VCaP (cell line): ENCODE results near the gene KRTAP5-11.
"Not testable (repeated sequence)": the region's sequence is repeated elsewhere in the genome, so short reads cannot be mapped to it uniquely, and the experiment has no call there.

Experiments used
- H3K27ac ChIP-seq: fragments of 450-650 bp; 2 replicates; pipeline ENCODE4 v1.5.1; 2017
- TF ChIP-seq, protein P1 (sequence below): fragments of 450-650 bp; conservative IDR thresholded peaks from 2 replicates; pipeline ENCODE4 v1.5.1; 2017; ENCODE audit warnings: mild to moderate bottlenecking, moderate library complexity

The KRTAP5-11 gene, protein sequence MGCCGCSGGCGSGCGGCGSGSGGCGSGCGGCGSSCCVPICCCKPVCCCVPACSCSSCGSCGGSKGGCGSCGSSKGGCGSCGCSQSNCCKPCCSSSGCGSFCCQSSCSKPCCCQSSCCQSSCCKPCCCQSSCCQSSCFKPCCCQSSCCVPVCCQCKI

DNA sequence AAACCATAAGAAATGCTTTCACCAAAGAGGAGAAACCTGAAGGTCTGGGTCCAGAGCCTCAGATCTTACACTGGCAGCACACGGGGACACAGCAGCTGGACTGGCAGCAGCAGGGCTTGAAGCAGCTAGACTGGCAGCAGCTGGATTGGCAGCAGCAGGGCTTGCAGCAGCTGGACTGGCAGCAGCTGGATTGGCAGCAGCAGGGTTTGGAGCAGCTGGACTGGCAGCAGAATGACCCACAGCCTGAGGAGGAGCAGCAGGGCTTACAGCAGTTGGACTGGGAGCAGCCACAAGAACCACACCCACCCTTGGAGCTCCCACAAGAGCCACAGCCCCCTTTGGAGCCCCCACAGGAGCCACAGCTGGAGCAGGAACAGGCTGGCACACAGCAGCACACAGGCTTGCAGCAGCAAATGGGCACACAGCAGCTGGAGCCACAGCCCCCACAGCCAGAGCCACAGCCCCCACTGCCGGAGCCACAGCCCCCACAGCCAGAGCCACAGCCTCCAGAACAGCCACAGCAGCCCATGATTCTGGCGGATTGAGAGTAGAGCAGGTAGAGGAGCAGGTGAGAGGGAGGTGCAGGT is at the start of gene KRTAP5-11:
Gene KRTAP5-11 (minus strand): TSS at position 567 of the 587 bp plus-strand sequence. CDS start 38 bp downstream, at position 529.
- TF ChIP-seq, protein P1, sequence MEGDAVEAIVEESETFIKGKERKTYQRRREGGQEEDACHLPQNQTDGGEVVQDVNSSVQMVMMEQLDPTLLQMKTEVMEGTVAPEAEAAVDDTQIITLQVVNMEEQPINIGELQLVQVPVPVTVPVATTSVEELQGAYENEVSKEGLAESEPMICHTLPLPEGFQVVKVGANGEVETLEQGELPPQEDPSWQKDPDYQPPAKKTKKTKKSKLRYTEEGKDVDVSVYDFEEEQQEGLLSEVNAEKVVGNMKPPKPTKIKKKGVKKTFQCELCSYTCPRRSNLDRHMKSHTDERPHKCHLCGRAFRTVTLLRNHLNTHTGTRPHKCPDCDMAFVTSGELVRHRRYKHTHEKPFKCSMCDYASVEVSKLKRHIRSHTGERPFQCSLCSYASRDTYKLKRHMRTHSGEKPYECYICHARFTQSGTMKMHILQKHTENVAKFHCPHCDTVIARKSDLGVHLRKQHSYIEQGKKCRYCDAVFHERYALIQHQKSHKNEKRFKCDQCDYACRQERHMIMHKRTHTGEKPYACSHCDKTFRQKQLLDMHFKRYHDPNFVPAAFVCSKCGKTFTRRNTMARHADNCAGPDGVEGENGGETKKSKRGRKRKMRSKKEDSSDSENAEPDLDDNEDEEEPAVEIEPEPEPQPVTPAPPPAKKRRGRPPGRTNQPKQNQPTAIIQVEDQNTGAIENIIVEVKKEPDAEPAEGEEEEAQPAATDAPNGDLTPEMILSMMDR: no peak
- H3K27ac ChIP-seq: no peak within 1 kb of the TSS

DNA sequence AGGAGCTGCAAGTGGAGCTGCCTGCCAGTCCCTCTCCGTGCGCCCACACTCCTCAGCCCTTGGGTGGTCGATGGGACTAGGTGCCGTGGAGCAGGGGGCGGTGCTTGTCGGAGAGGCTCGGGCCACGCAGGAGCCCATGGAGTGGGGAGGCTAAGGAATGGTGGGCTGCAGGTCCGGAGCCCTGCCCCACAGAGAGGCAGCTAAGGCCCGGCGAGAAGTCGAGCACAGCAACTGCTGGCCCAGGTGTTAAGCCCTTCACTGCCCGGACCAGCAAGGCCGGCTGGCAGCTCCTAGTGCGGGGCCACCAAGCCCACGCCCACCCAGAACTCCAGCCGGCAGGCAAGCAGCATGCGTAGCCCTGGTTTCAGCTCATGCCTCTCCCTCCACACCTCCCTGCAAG is 48.9 kb upstream of the KRTAP5-11 start:
- H3K27ac ChIP-seq: not testable (repeated sequence)

DNA sequence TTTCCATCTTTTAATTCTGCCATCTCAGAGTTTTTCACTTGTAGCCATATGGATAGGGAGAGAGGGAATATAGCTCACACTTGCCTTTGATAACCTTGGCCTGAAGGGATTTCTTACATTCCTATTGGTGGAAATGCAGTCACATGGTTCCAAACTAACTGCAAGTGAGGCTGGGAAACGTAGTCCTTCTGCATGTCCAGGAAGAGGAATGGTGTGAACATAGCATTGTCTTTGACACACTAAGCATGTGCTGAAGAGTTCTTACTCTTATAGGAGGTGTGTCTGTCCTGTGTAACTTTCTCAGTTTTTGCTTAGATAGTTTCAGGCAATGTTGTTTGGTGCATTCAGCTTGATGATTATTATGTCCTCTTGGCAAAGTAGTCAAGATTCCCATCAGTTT is 47.4 kb upstream of the KRTAP5-11 start:
- H3K27ac ChIP-seq: not testable (repeated sequence)

DNA sequence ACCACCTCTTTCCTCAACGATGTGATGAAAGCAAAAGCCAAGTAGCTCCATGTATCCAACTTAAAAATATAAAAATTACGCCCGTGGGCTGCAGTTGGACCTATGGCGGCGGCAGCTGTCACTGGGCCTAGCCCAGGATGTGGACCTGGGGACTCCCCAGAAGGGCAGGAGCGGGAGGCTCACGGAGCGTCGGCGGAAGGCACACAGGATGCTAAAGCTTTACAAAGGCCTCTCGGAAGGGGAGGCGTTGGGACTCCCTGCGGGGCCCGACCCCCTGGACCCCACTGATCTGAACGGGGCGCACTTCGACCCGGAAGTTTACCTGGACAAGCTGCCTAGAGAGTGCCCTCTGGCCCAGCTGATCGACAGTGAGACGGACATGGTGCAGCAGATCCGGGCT is 46.3 kb upstream of the KRTAP5-11 start:
- H3K27ac ChIP-seq: not testable (repeated sequence)

DNA sequence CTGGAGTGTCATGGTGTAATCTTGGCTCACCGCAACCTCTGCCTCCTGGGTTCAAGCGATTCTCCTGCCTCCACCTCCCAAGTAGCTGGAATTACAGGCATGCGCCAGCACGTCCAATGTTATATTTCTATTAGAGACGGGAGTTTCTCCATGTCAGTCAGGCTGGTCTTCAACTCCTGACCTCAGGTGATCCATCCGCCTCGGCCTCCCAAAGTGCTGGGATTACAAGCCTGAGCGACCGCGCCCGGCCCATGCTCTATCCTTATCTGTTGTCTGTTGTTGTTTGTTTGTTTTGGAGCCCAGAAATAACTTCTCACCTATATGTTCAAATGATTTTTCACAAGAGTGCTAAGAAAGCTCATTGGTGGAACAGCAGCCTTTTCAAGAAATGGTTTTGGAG is 40.6 kb upstream of the KRTAP5-11 start:
- not testable (repeated sequence) for H3K27ac ChIP-seq

DNA sequence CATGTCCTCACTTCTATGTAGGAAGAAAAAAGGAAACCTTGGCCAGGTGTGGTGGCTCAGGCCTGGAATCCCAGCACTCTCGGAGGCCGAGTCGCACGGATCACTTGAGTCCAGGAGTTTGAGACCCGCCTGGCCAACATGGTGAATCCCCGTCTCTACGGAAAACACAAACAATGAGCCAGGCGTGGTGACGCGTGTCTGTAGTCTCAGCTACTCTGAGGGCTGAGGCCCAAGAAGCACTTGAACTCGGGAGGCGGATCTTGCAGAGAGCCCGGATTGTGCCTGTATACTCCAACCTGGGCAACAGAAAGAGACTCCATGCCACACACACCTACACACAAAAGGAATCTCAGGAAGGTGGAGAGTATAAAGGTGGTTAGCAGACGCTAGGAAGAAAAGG is 39.9 kb upstream of the KRTAP5-11 start:
- H3K27ac ChIP-seq: not testable (repeated sequence)

DNA sequence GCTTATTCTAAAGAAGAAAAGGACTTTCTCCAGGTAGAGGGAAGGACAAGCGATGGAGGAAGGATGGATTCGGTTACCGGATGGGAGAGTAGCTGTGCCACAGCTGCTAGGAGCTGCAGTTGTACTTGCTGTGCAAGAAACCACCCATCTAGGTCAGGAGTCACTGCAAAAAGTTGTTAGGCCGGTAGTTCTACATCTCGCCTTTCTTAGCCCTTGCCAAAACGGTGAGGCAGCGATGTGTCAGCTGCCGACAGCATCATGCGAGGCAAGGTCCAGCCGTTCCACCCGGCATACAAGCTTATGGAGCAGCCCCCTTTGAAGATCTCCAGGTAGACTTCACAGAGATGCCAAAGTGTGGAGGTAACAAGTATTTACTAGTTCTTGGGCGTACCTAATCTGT is 32.3 kb upstream of the KRTAP5-11 start:
- H3K27ac ChIP-seq: peak overlapping the region; percentile 61

DNA sequence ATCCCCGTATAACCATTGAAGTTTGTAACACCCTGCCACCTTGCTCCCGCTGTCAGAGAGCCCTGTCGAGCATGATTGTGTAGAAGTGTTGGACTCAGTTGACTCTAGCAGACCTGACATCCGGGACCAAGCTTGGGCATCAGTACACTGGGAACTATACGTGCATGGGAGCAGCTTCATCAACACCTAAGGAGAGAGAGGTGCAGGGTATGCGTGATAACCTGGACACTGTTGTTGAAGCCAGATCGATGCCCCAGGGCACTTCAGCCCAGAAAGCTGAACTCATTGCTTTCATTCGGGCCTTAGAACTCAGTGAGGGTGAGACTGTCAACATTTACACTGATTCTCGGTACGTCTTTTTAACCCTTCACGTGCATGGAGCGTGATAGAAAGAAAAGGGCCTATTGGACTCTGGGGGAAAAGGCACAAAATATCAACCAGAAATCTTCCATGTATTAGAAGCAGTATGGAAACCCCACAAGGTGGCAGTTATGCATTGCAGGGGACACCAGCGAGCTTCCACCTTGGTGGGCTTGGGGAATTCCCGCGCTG is 31.8 kb upstream of the KRTAP5-11 start:
- H3K27ac ChIP-seq: peak overlapping the region; percentile 61

DNA sequence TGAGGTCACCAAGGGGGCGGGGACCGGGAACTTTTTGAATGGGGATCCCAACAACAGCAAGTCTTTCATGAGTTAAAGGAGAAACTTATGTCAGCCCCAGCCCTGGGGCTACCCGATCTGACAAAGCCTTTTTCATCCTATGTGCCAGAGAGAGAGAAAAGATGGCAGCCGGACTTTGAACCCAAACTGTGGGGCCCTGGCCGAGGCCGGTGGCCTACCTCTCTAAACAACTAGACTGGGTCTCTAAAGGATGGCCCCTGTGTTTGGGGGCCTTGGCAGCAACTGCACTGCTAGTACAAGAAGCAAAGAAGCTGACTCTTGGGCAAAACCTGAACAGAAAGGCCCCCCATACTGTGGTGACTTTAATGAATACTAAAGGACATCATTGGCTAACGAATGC is 31.3 kb upstream of the KRTAP5-11 start:
- not testable (repeated sequence) for H3K27ac ChIP-seq

DNA sequence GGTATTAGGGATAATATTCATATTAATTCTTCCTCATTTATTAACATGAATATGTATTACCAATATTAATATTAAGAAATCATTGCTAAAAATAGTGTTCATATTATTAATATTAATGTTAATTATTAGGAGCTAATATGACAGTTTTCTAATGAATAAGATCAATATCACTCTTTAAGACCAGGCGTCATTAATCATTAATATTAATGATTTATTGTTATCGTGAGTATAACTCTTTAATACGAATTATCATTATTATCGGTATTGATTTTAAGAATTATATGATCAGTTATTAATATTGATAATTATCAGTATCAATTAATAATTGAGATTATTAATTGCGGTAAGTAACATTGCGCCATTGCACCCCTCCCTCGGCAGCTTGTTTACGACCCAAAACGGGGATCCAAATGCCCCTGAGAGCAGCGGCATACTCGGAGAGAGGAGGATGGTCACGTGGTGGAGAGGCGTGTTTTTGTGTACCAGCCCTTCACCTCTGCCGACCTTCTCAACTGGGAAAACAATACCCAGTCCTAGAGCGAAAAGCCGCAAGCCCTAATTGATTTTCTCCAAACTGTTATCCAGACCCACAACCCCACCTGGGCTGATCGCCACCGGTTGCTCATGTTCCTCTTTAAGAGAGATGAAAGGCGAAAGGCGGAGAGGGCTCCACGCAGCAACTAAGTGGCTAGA is 28.7 kb upstream of the KRTAP5-11 start:
- H3K27ac ChIP-seq: not testable (repeated sequence)

DNA sequence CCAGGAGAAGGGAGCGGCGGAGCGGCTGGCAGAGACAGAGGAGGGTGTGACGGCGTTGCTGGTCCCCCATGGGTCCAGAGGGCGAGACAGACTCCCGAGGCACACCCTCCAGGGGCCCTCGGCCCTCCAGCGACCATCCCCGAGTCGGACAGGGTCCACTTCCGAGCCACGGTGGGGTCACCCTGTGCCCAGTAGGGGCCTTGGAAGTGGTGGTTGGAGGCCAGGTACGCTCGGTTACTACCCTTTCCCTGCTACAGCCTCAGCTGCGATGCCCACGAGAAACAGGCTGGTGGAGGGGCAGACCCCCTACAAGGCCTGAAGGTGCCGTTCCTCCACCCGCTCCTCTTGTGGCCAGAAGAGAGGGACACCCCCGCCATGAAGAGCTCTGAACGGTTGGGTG is 25.6 kb upstream of the KRTAP5-11 start:
- H3K27ac ChIP-seq: not testable (repeated sequence)

DNA sequence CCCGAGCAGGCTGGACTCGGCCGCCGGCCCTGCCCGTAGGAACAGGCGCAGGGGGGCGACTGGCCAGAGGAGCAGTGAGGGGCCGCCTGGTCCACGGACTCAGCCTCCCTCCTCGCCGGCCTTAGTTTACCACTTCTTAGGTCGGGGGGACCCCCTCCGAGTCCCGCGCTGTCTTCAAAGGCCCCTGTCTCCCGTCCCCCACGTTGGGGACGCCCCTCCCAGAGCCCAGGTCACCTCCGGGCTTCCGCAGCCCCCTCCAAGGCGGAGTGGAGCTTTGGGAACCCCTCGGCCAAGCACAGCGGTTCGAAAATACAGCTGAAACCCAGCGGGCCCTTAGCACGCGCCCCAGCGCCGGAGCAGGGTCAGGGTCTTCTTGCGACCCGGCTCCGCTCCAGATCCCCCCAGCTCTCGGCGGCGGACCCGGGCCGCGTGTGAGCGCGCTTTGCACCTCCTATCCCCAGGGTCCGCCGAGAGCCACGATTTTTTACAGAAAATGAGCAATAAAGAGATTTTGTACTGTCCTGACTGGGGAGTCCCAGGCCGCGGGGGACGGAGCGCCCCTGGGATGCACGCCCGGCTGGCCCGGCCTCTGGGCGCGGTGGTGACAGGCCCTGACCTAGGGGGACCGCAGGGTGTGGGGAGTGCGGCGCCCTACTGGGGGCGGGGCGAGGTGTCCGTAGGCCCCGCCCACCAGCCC is 25.0 kb upstream of the KRTAP5-11 start:
- not testable (repeated sequence) for H3K27ac ChIP-seq

DNA sequence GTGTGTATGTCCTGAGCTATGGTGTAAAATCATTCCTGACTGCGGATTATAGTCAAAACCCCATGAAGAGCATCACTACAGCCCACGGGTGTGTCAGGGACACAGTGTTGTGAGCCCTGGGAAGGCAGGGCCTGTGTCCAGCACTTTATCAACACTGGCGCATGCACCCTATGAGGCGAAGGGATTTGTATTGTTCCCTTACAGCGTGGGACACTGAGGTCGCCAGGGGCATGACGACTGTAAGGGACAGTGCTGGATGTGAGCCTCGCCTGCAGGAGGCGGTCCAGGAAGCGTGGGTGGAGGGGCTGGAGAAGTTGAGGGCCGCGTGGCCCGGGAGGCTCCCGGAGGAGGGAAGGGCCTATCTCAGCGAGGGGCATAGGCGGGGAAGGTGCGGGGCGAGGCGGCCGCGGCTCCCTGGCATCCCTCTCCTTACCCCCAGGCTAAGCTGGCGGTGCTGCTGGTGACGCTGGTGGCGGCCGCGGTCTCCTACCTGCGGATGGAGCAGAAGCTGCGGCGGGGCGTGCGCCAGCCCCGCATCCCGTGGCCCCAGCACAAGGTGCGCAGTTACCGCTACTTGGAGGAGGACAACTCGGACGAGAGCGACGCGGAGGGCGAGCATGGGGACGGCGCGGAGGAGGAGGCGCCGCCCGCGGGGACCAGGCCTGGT is 24.3 kb upstream of the KRTAP5-11 start:
- H3K27ac ChIP-seq: not testable (repeated sequence)

DNA sequence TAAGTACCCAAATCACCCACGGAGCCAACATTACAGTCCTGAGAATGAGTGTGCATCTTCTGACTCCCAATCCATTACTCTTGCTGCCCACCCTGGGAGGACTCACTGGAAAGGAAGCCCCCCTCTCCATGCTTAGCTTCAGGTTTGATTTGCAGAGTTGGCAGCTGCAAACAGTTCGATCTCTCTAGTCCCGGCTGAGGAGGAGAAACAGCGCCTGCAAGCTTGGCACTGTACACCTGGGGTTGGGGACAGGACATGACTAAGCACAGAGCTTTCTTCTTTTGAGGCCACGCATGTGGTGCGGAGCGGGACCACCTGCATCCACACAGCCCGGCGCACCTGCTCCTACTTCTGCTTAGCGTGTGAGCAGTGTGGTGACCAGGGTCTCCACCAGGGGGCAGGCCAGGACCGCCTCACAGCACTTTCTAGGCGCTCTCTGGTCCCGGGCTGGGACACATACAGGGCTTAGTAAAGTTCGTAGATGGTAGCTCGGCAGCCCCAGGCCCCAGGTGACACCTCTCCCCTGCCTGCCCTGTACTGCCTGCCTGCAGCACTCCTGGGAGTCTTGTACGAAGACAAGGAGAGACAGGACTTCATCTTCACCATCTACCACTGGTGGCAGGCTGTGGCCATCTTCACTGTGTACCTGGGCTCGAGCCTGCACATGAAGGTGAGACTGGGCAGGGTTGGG is 22.3 kb upstream of the KRTAP5-11 start:
- H3K27ac ChIP-seq: not testable (repeated sequence)
- TF ChIP-seq, protein P1: peak; percentile 71

DNA sequence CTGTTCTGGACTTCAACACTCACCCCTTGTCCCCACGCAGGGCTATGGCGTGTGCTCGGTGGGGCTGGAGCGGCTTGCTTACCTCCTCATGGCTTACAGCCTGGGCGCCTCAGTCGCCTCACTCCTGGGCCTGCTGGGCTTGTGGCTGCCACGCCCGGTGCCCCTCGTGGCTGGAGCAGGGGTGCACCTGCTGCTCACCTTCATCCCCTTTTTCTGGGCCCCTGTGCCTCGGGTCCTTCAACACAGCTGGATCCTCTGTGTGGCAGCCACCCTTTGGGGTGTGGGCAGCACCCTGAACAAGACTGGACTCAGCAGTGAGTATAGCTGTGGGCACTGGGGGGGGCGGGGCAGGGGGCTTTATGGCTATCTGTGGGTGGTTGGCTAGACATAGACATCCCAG is 20.5 kb upstream of the KRTAP5-11 start:
- H3K27ac ChIP-seq: not testable (repeated sequence)

DNA sequence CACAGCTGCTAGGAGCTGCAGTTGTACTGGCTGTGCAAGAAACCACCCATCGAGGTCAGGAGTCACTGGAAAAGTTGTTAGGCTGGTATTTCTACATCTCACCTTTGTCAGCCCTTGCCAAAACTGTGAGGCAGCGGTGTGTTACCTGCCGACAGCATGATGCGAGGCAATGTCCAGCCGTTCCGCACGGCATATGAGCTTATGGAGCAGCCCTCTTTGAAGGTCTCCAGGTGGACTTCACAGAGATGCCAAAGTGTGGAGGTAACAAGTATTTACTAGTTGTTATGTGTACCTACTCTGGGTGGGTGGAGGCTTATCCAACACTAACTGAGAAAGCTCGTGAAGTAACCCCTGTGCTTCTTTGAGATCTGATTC is 6.9 kb upstream of the KRTAP5-11 start:
- not testable (repeated sequence) for H3K27ac ChIP-seq
